PC-3 (cell line): ENCODE measurements around the gene AK8. TPM values are rescaled to one million over a fixed set of nuclear protein-coding genes. Genes with fewer than 3 reads are reported as not detected.

Experiments
- ATAC-seq: fragments of 200-7000 bp; cut with Tn5 transposase; 2 replicates; pipeline ENCODE4 v1.9.1; 2020; ENCODE audit warnings: mild to moderate bottlenecking, moderate library complexity
- BruUV-seq: library from RNA; stranded (reverse); fragments of 400-500 nt; replicated peaks from 2 replicates; lab custom pipeline; 2021; lab: Mats Ljungman, UMichigan
- CTCF ChIA-PET: fragments of 300-600 bp; sonication (Branson Sonifier 250); formaldehyde crosslinking; loops from one replicate; lab custom pipeline; 2022; ENCODE audit warnings: antibody characterized with exemption; lab: Charles Lee
- POLR2A ChIA-PET: fragments of 300-600 bp; sonication (Branson Sonifier 250); formaldehyde crosslinking; loops from one replicate; lab custom pipeline; 2022; ENCODE audit warnings: antibody characterized with exemption; ENCODE audit not compliant: unreplicated experiment; lab: Charles Lee
- DNase-seq: peaks from one replicate; pipeline ENCODE4 v3.0.0-alpha.2; 2015
- H2AFZ ChIP-seq: fragments of 300-600 bp; sonication (generic); 2 replicates; pipeline ENCODE4 v1.6.0; 2016; ENCODE audit warnings: antibody characterized with exemption, low read length
- H3F3A ChIP-seq: fragments of 300-600 bp; sonication (generic); one replicate; pipeline ENCODE4 v1.6.0; 2017; ENCODE audit warnings: antibody characterized with exemption, low read length, control low read depth, mild to moderate bottlenecking; ENCODE audit not compliant: unreplicated experiment
- H3K27ac ChIP-seq: fragments of 300-600 bp; sonication (generic); 2 replicates; pipeline ENCODE4 v1.5.1; 2016; ENCODE audit warnings: mild to moderate bottlenecking, low read length
- H3K27me3 ChIP-seq: fragments of 300-600 bp; sonication (generic); 2 replicates; pipeline ENCODE4 v1.6.1; 2016; ENCODE audit warnings: low read length, mixed read lengths
- H3K36me3 ChIP-seq: fragments of 300-600 bp; sonication (generic); 2 replicates; pipeline ENCODE4 v1.6.1; 2016; ENCODE audit warnings: low read depth, mixed run types, low read length, mixed read lengths
- H3K4me1 ChIP-seq: fragments of 300-600 bp; sonication (generic); 2 replicates; pipeline ENCODE4 v1.5.1; 2016; ENCODE audit warnings: low read length; ENCODE audit not compliant: insufficient read depth
- H3K4me2 ChIP-seq: fragments of 300-600 bp; sonication (generic); 2 replicates; pipeline ENCODE4 v1.6.0; 2016; ENCODE audit warnings: low read length
- H3K4me3 ChIP-seq: fragments of 300-600 bp; sonication (generic); 2 replicates; pipeline ENCODE4 v1.5.1; 2016; ENCODE audit warnings: mild to moderate bottlenecking, low read length, mixed read lengths
- H3K79me2 ChIP-seq: fragments of 300-600 bp; sonication (generic); 2 replicates; pipeline ENCODE4 v1.6.1; 2017; ENCODE audit warnings: low read length, mixed read lengths
- H3K9ac ChIP-seq: fragments of 300-600 bp; sonication (generic); 2 replicates; pipeline ENCODE4 v1.6.0; 2016; ENCODE audit warnings: mild to moderate bottlenecking, low read length
- H3K9me2 ChIP-seq: fragments of 300-600 bp; sonication (generic); replicated peaks from 2 replicates; pipeline ENCODE4 v1.6.1; 2016; ENCODE audit warnings: mixed run types, low read length, mixed read lengths
- H3K9me3 ChIP-seq: fragments of 300-600 bp; sonication (generic); 2 replicates; pipeline ENCODE4 v1.6.1; 2016; ENCODE audit warnings: low read length, mixed read lengths
- H4K20me1 ChIP-seq: fragments of 300-600 bp; sonication (generic); 2 replicates; pipeline ENCODE4 v1.6.1; 2016; ENCODE audit warnings: low read length, mixed read lengths
- CTCF ChIP-seq: fragments of 300-600 bp; sonication (generic); conservative IDR thresholded peaks from 2 replicates; pipeline ENCODE4 v1.5.1; 2017; ENCODE audit warnings: antibody characterized with exemption, low read depth, mild to moderate bottlenecking, low read length
- EZH2 ChIP-seq: fragments of 300-600 bp; sonication (generic); IDR thresholded peaks from one replicate; pipeline ENCODE4 v1.6.1; 2017; ENCODE audit warnings: antibody characterized with exemption, mild to moderate bottlenecking, low read length; ENCODE audit not compliant: unreplicated experiment
- EZH2phosphoT487 ChIP-seq: fragments of 300-600 bp; sonication (generic); IDR thresholded peaks from 2 replicates; pipeline ENCODE4 v1.6.1; 2018; ENCODE audit warnings: mild to moderate bottlenecking, antibody characterized with exemption, low read length, borderline replicate concordance
- intact Hi-C: fragments of 100-400 bp; cut with micrococcal nuclease; formaldehyde crosslinking; loops from 2 replicates; pipeline ENCODE4 v1.9.0; 2023
- total RNA-seq: library from RNA; depleted of rRNA; stranded (reverse); fragments of >200 nt; gene quantifications from 2 replicates; pipeline ENCODE4 v1.2.3, GENCODE V29; 2014

The AK8 gene
- total RNA-seq, 1 experiment from 2014 or later = 0.55 TPM

- no peak overlapping the region for H3K4me3 ChIP-seq
- no peak overlapping the region for H3K9ac ChIP-seq
- DNase-seq = no peak
- H2AFZ ChIP-seq = no peak overlapping the region
- no peak for ATAC-seq
- no peaks in the 10 kb centered on the region for H3K9me3 ChIP-seq
- no peaks in the 10 kb centered on the region for H3K9me2 ChIP-seq
- ChIA-PET POLR2A (no interaction called here), CTCF (no interaction called here)
- no peak overlapping the region for H3K4me2 ChIP-seq
- H3K4me1 ChIP-seq = no peaks in the 10 kb centered on the region
- H3K79me2 ChIP-seq = no peaks in the 10 kb centered on the region
- no peaks in the 10 kb centered on the region for H3F3A ChIP-seq
- no peaks in the 10 kb centered on the region for H4K20me1 ChIP-seq
- TF ChIP-seq EZH2phosphoT487 (no peak), CTCF (no peak), EZH2 (no peak)
- intact Hi-C loops = no loop called here
- peaks cover 15% of the 10 kb centered on the region; the same call in 1 of the 2 replicates for H3K27me3 ChIP-seq
- BruUV-seq = no TSS peak
- no peak overlapping the region for H3K27ac ChIP-seq
- H3K36me3 ChIP-seq = no peaks in the 10 kb centered on the region
These were observed 135.2 kb downstream of the AK8 start for GRCh38 chr9:132742821-132743311.

DNA sequence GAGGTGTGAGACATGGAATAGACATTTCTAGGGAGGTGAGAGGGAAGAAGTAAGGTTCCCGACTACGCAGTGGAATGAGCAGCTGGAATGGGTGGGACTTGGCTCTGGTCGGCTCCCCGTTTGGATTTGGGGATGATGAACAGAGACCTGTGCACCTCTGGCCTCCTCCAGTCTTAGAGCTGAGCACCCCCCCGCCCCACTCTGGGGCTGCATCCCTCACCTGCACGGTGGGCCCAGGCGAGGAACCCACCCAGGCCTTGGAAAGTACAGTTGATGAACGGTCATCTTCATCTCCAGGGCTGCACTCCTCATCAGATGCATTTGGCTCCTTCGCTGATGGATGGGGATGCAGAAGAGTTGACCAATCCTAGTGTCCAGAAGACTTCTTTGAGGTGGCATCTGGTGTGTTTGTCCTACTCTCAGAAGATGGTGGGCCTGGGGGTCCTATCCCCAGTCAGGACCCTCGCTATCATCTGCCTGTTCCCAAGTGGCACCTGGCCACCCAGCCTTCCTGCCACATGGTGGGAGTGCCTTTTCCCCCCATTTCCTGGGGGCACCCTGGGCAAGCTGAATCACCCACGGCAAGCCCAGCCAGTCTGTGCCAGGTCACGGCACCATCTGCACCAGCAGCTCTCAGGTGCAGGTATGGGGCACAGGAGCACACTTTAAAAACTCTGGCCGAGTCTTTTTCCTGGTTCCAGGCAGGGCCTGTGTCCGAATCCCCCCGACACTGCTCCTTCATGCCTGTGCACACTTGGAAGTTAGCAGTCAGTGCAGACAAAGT, 137.4 kb downstream of the AK8 start:
- no peaks in the 10 kb centered on the region for H3K4me1 ChIP-seq
- no peak overlapping the region for H3K4me3 ChIP-seq
- ChIA-PET CTCF (no interaction called here), POLR2A (no interaction called here)
- H4K20me1 ChIP-seq = no peaks in the 10 kb centered on the region
- no peak overlapping the region for H3K27ac ChIP-seq
- no TSS peak for BruUV-seq
- no peaks in the 10 kb centered on the region for H3K9me2 ChIP-seq
- ATAC-seq (no peak), DNase-seq (no peak)
- H2AFZ ChIP-seq = no peak overlapping the region
- H3K9ac ChIP-seq = no peak overlapping the region
- H3K79me2 ChIP-seq = no peaks in the 10 kb centered on the region
- TF ChIP-seq EZH2 (no peak), EZH2phosphoT487 (no peak), CTCF (no peak)
- intact Hi-C loops = no loop called here
- H3F3A ChIP-seq = no peaks in the 10 kb centered on the region
- H3K27me3 ChIP-seq = peaks cover 15% of the 10 kb centered on the region; the same call in 1 of the 2 replicates
- H3K4me2 ChIP-seq = no peak overlapping the region
- no peaks in the 10 kb centered on the region for H3K9me3 ChIP-seq
- no peaks in the 10 kb centered on the region for H3K36me3 ChIP-seq

DNA sequence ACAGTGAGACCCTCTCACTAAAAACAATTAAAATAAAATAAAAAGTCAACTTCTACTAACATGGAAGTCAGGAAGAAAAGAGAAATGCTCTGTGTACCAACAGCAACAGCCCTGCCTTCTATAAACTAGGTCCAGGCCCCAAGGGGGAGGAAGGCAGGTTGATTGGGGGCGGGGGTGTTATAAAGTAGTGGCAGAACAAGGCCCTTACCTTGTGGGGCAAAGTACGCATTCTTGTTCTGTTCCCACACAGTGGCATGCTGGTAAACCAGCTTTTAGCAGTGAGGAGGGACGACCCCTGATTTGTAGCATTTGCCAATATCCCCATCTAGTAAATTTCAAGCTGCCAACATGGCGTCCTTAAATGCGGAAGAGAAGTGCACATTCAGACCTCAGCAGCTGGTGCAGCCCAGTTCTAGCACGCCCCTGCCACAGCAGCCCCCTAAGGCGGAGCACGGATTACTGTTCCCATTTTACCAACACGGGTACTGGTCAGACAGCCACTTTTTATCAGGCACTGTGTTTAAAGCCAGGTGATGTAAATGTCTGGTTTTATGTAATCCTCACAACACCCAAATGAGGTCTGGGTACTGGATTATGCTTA, 138.3 kb downstream of the AK8 start:
- TF ChIP-seq EZH2 (no peak), CTCF (no peak), EZH2phosphoT487 (no peak)
- H3K9me2 ChIP-seq = no peaks in the 10 kb centered on the region
- no peaks in the 10 kb centered on the region for H3F3A ChIP-seq
- H3K27ac ChIP-seq = no peak overlapping the region
- H3K4me2 ChIP-seq = no peak overlapping the region
- no peak overlapping the region for H2AFZ ChIP-seq
- intact Hi-C loops = no loop called here
- no peaks in the 10 kb centered on the region for H3K9me3 ChIP-seq
- POLR2A ChIA-PET = no interaction called here
- ATAC-seq (no peak), DNase-seq (no peak)
- no peaks in the 10 kb centered on the region for H3K36me3 ChIP-seq
- CTCF ChIA-PET = no interaction called here
- no peak overlapping the region for H3K9ac ChIP-seq
- peaks cover 15% of the 10 kb centered on the region; the same call in 1 of the 2 replicates for H3K27me3 ChIP-seq
- no peaks in the 10 kb centered on the region for H3K79me2 ChIP-seq
- no peak overlapping the region for H3K4me3 ChIP-seq
- H4K20me1 ChIP-seq = no peaks in the 10 kb centered on the region
- no peaks in the 10 kb centered on the region for H3K4me1 ChIP-seq
- BruUV-seq = no TSS peak
